ENCODE measurements around the gene EYA2.

GRCh38 chr20:46851746-46852145 is 42.9 kb upstream of the EYA2 start:
- TF ChIP-seq CTCF (conservative IDR thresholded peaks at IDR 0.05; ENCODE audit: low read length) (no peak), EZH2phosphoT487 (IDR thresholded peaks at IDR 0.05; ENCODE audit: borderline replicate concordance) (no peak)

All from Loucy (cell line).